ENCODE measurements around the gene MED13. TPM values are rescaled to one million over a fixed set of nuclear protein-coding genes. Genes with fewer than 3 reads are reported as not detected.

Gene MED13
- total RNA-seq, 1 donor from 2014 or later: 130 TPM

GRCh38 chr17:62090021-62090824, 25.1 kb upstream of the MED13 start:
- peaks cover 6% of the 10 kb centered on the region for H3K4me1 Mint-ChIP-seq (ENCODE audit: low read depth, unreplicated experiment)
- H3K4me3 Mint-ChIP-seq (ENCODE audit: unreplicated experiment): no peak overlapping the region
- no peak for TF ChIP-seq CTCF (IDR thresholded peaks at IDR 0.05; ENCODE audit: partially characterized antibody, unreplicated experiment)
- H3K27ac Mint-ChIP-seq (ENCODE audit: unreplicated experiment): no peak overlapping the region
- no peak for DNase-seq
- H3K36me3 Mint-ChIP-seq (ENCODE audit: unreplicated experiment): no peaks in the 10 kb centered on the region
- H3K27me3 Mint-ChIP-seq (ENCODE audit: unreplicated experiment): no peaks in the 10 kb centered on the region
- peaks cover 4% of the 10 kb centered on the region for H3K9me3 Mint-ChIP-seq (ENCODE audit: unreplicated experiment)

- Mint-ChIP-seq H3K27ac (ENCODE audit: unreplicated experiment) (no peak overlapping the region), H3K4me1 (ENCODE audit: low read depth, unreplicated experiment) (peaks cover 6% of the 10 kb centered on the region), H3K4me3 (ENCODE audit: unreplicated experiment) (no peak overlapping the region), H3K27me3 (ENCODE audit: unreplicated experiment) (no peaks in the 10 kb centered on the region), H3K9me3 (ENCODE audit: unreplicated experiment) (peaks cover 4% of the 10 kb centered on the region), H3K36me3 (ENCODE audit: unreplicated experiment) (no peaks in the 10 kb centered on the region)
- TF ChIP-seq CTCF (IDR thresholded peaks at IDR 0.05; ENCODE audit: partially characterized antibody, unreplicated experiment): no peak
- no peak for DNase-seq
These were observed 24.3 kb upstream of the MED13 start for GRCh38 chr17:62089334-62089733.

- peaks cover 6% of the 10 kb centered on the region for H3K4me1 Mint-ChIP-seq (ENCODE audit: low read depth, unreplicated experiment)
- H3K9me3 Mint-ChIP-seq (ENCODE audit: unreplicated experiment): peaks cover 4% of the 10 kb centered on the region
- TF ChIP-seq CTCF (IDR thresholded peaks at IDR 0.05; ENCODE audit: partially characterized antibody, unreplicated experiment): no peak
- DNase-seq: no peak
- H3K27me3 Mint-ChIP-seq (ENCODE audit: unreplicated experiment): no peaks in the 10 kb centered on the region
- H3K36me3 Mint-ChIP-seq (ENCODE audit: unreplicated experiment): no peaks in the 10 kb centered on the region
- H3K27ac Mint-ChIP-seq (ENCODE audit: unreplicated experiment): no peak overlapping the region
- H3K4me3 Mint-ChIP-seq (ENCODE audit: unreplicated experiment): no peak overlapping the region
These were observed 21.7 kb upstream of the MED13 start for GRCh38 chr17:62086737-62087136.

GRCh38 chr17:62085511-62086408, 20.7 kb upstream of the MED13 start:
- H3K27ac Mint-ChIP-seq (ENCODE audit: unreplicated experiment): no peak overlapping the region
- peaks cover 6% of the 10 kb centered on the region for H3K4me1 Mint-ChIP-seq (ENCODE audit: low read depth, unreplicated experiment)
- no peak for TF ChIP-seq CTCF (IDR thresholded peaks at IDR 0.05; ENCODE audit: partially characterized antibody, unreplicated experiment)
- peaks cover 4% of the 10 kb centered on the region for H3K9me3 Mint-ChIP-seq (ENCODE audit: unreplicated experiment)
- no peak for DNase-seq
- H3K4me3 Mint-ChIP-seq (ENCODE audit: unreplicated experiment): no peak overlapping the region
- H3K27me3 Mint-ChIP-seq (ENCODE audit: unreplicated experiment): no peaks in the 10 kb centered on the region
- no peaks in the 10 kb centered on the region for H3K36me3 Mint-ChIP-seq (ENCODE audit: unreplicated experiment)

Measured in glutamatergic neuron (in vitro differentiated cells).